IPS-NIHi7 (cell line): Measurements from ENCODE around the gene ARAP1.
A peak's percentile ranks its signal among the peaks of the same experiment; 100 is the strongest.

Experiments
- DNase-seq: peaks from one replicate; pipeline ENCODE4 v3.0.0; 2012; ENCODE audit warnings: mixed read lengths; ENCODE audit errors: extremely low spot score

ARAP1 gene

DNA sequence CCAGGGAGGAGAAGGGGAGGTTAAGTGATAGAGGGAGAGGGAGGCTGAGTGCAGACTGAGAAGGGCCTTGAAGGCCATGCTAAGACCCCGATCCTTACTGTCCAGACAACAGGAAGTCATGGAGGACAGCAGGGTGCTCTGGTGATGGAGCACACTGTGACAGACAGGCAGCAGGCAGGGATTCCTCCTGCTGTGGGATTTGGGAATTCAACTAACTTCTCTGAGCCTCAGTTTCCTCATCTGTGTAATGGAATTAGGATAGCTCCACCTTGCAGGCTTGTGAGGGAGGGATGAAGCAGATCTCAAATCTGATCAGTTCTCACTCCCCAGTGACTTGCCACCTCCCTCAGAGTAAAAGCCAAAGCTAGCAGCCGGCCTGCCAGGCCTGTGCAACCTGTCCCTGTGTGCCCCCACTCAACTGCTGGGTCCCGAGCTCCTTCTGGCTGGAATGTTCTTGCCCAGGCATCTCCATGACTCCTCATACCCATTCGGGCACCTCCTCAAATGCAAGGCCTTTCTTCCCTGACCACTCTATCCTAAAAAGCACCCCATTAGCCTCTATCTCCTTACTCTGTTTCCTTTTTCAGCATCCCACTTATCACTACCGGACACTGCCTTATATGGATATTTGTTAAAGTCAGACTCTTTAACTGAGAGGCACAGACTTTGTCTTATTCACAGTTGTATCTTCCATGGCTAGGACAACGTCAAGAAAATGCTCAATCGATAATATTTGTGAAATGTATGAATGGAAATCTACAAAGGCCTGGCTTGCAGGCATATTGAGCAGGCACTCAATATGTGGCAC, 9.5 kb downstream of the ARAP1 start:
- DNase-seq: no peak

DNA sequence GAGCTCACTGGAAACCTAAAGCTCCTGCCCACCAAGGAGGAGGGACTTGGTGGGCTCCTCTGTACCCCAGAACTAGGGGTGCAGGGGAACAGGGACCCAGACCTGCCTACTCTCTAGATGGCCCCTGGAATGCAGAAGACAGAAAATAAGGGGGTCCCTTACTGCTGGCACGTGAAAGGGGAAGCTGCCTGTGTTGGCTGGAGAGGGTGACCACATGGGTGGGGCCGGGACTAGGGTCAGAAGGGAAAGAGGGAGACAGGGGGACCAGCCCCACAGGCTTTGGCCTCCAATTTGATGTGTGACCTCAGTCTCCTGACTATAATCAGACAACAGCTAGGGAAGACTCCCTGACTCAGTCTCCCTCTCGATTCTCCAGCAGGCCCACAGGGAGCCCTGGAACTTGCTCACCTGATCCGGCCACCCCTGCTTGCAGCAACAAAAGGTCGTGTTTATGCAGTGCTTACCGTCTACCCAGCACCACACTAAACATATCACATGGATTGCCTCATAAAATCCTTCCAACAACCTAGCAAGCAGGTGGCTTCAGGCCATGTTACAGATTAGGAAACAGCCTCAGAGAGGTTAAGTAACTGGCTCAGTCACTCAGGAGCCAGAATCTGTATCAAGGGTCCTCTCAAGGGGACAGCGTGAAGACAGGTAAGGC, 10.2 kb downstream of the ARAP1 start:
- no peak for DNase-seq

DNA sequence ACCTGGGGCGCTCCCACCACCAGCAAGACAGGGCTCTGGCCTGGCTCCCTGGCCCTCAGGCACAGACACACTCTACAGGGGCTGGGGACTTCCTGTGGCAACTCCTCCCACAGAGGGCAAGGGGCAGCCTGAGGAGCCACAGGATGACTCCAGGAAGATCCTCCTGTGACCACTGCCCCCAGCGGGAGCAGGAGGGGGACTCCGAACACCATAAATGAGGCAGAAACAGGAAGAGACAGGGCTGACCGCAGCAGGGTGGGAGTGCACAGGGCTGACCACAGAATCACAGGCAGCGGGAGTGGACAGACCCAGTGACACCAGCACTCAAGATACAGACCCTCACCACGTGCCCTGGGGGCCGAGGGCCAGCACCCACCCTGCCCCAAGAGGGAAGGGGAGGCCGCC, 10.8 kb downstream of the ARAP1 start:
- peak; percentile 76 for DNase-seq

DNA sequence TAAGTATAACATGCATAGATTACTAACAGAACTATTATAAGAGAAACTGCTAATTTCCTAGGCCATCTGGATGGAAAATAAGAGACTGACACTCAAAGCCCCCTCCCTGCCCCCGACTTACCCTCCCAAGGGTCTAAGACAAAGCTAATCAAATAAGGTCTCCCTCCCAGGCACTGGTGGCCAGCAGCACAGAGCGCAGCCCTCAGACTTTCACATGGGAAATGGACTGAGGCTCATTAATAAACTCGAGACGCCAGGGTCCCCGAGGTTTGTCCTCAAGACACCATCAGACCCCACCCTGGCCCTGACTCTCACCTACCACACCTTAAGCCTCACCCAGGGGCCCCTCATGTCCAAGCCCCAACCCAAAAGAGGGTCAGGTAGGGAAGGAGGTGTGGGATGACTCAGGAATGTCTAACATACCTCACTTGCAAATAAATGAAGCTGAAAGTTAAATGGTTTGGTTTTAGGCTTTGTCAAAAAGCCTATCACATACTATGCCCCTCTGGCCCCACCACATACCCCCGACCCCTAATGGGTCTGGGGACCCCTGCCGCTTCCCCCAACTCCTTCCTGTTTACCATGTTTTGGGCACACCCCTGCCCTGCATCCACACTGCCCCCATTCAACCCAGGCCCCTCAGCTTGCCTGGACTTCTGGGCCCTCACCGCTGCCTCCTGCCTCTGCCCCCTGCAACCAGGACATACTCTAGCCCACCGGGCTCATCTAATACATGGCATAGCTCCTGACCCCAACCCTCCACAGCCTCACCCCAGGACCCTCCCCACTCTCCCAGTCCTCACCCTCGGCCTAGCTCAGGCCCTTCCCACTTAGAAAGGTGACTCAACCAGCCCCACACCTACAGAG, 11.4 kb downstream of the ARAP1 start:
- DNase-seq: no peak

DNA sequence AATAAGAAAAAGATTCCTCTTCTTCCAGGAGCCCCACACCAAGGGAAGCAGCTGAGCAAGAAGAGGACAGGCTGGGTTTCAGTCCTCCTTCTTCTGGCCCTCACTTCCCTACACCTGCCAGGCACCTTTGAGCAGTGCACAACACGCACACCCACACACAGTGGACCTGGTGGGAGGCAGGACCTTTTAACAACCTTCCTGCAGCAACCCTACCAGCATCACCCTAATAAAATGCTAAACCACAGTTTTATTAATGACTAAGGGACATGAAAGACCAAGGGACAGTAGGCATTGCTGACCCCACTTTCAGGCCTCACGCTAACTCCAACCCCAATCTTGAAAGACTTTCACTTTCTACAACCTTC, 12.2 kb downstream of the ARAP1 start:
- DNase-seq: no peak

DNA sequence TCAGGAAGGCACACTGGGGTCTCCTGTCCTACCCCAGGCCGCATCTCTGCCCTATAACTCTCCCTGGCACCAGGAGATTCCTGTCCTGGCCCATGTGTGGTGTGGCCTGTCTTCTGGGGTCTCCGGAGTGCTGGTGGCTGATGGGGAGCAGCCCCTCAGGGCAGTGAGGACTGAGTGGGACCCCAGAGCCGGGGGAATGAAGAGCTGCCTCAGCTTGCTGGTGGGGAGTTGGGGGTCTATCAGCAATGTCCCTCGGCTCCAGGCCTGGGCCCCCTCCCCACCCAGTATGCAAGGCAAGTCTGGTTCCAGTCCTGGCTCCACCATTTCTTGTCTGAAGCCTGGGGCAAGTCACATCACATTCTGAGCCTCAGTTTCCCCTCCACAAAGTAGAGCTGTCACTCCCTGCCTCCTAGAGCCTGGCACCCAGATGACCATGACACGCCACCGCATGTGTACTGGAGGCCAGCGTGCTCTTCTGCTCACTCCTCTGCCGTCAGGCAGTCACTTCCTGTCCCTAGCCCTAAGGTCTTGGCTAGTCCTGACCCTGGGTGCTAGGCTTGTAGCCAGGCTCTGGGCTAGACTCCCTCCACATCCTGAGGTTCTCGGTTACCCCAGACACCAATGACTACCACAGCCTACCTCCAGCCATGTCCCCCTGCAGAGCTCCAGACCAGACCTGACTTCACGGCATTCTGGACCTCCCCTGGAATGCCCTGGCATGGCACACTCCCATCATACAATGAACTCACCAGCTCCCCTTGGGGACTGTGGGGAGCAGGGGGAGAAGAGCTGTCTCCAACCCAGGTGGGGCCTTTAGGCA, 12.8 kb downstream of the ARAP1 start:
- DNase-seq: no peak

DNA sequence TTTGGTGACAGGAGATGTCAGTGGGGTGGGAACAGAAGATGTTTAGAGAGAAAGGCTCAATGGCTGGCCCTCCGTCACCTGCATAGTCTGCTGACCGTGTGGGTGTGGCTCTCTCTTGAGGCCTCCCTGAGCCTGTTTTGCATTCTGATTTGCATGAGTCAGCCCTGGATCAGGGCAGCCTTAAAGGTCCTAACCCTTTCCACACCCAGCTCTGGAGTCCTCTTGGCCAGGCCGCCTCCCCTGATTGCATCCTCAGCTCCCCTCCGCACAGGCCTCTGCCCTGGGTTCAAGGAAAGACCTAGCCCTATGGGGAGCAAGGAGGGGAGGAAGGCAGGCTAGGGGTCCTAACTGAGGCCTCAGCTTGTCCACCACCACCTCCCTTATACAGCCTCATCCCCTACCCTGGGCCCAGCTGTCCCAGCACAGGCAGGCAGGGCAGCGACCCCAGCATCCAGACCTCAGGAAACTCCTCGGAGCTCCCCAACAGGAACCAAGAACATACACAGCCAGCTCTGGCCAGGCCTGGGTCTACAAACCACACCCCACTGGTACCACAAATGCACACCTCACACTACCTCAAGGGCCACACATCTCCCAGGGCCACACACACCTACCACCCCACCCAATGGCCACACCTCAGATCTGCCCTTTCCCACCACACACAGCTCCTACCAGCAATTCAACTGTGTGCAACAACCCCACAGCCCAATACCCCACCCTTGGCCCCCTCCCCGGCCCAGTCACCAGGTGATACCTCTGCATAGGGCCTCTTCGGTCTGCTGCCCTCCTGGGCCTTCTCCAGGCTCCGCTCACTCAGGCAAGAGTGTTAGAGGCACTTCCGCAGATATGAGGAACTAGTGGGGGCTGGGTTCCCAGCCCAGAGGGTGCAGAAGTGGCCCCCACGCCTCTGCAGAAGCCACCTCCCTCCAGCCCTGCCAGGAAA, 13.7 kb downstream of the ARAP1 start:
- peak; percentile 29 for DNase-seq

DNA sequence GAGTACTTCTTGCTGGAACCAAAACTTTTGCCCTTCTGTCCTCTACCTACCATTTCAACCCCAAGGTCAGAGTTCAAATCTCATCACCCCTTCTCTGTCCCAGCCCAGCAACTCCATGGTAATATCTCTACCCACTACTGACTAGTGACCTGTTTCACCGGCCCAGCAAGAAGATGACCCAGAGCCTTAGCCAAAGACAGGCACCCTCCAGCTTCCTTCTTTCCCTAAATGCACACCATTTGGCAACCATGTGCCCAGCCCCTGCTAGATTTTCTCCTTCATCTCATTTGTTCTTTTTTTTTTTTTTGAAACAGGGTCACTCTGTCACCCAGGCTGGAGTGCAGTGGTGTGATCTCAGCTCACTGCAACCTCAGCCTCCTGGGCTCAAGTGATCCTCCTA, 14.9 kb downstream of the ARAP1 start:
- no peak for DNase-seq

DNA sequence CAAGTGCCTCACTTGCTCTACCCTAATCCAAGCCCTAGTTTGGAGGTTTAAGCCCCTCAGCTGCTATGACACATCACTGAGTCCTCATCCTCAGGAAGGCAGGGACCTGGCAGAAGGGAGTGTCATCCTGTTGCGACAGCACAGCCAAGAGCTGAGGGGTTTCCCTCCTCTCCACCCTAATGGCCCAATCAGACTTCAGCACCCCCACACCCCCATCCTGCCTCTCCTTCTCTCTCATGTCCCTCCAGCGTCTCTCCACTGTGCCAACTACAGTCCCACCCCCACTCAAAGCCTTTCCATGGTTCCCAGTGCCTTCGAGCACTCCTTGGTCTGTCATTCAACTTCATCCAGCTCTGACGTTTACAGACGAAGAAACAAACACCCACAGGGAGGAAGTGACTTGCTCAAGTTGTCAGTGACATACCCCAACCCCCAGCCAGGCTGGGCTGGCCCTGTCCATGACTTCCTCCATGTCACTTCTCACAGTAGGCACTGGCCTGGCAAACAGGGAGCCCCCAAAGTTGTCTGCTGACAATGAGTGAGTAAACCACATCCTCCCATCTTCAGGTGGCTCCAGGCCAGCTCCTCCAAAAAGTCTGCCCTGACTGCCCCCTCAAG, 15.6 kb downstream of the ARAP1 start:
- no peak for DNase-seq

DNA sequence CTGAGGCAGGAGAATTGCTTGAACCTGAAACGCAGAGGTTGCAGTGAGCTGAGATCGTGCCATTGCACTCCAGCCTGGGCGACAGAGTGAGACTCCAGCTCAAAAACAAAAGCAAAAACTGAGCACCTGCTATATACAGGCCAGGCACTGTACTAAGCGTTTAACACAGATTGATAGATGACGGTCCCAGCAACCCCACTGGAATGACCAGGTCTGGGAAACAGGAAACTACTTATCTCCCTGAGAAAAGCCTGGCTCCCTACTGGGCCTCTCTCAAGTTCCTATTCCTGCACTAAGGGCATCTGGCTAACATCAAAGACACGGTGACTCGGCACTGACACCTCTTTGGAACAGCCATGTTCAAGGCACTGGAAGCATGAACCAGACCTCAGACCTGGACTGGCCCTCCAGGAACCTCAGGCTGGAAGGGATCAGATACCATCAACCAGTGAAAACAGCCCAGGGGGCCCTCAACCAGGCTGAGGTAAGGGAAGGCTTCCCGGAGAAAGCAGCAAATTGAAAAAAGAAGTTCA, 16.6 kb downstream of the ARAP1 start:
- DNase-seq: peak; percentile 73

DNA sequence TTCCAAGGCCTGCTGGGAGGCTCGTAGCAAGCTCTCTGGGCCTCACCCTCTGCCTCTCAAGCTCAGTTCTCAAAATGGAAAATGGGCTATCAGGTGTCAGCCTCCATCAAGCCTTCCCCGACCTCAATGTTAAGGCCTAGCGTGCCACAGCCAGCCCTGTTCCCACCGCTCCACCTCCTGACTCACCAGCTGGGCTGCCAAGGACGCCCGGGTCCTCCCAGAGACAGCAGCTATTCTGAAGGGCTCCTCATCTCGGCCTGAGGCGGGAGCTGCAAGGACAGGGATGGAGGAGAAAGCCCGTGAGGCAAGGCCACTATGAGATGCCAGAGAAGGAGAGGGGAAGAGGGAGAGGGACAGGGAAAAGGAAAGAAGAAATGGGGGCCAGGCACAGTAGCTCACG, 19.9 kb downstream of the ARAP1 start:
- no peak for DNase-seq

DNA sequence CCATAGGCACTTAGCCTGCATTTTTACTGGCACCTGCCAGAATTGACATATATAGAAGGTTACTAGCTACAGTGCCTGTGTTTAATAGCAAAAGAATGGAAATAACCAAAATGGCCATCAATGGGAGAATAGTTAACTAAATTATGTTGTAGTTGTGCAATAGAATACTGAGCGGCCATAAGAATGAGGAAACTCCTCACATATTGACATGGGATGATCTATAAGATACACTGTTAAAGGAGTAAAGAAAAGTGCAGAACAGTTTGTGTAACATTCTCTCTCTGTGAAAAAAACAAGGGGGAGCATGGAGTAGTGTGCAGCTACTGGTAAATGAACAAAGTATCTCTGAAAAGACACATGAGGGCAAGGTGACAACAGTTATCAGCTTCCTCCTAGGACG, 21.5 kb downstream of the ARAP1 start:
- DNase-seq: no peak

DNA sequence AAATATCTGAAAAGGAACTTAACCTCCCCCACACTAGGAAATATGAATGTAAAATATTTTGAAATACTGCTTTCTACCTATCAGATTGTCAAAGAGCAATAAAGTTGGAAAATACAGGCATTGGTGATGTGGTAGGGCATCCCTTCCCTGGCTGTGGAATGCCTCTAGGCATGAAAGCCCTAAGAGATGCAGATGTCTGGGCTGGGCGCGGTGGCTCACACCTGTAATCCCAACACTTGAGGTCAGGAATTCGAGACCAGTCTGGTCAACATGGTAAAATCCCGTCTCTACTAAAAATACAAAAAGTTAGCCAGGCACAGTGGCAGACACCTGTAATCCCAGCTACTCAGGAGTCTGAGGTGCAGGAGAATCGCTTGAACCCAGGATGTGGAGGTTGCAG, 22.0 kb downstream of the ARAP1 start:
- DNase-seq: no peak

DNA sequence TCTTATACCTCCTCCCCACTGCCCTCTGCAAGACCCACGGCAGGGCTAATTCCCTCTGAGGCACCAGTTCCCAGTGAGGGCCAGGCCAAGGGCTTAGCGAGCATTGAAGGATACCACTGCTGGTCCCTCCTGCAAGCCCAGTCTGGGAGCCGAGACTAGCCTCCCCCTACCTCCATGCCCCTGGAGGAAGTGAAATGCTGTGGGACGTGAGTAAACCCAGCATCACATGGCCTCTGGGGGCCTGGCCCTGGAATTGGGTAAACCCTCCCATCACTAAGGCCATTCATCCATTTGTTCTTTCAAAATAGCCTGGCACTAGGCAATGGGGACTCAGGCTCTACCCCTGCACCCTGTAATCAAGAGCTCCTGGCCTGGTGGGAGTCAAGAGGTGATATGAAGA, 24.7 kb downstream of the ARAP1 start:
- DNase-seq: no peak

DNA sequence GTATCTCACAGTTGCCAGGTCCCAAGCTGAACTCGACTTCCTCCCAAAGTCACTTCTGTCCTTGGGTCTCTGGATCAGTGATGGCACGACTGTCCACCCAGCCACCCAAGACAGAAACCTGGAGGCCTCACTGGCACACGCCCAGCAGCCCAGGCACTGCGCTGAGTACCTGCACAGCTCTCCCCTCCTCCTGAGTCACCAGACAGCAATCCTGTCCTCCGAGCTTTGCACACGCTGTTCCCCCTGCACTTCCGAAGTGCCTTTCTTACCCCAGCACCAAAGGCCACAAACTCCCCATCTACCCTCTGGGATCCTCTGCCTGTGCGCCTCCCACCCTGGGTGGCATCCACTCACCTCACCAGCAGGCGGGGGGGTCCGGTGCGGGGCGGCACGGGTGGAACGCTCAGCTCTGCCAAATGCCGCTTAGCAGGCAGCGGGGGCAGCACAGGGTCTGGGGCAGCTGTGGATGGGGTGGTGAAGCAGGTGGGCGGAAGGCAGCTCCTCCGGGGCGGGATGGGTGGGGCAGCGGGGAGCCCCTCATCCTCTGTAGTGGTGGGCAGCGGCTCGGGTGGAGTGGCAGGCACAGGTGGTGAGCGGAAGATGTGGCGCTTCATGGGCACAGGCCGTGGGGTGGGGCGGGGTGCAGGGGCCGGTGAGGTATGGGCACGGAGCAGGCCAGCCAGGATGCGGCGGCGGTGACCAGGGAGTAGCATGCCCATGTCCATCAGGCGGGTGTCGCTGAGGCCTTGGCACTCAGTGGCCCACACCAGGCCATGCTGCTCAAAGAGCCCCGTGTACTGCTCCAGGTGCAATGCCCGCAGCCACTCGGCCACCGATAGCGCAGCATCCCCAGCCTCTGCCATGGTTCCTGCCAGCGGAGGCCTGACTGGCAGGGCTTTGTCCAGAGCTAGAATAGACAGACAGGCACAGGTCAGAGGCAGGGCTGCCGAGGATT, 25.7 kb downstream of the ARAP1 start:
- DNase-seq: no peak

DNA sequence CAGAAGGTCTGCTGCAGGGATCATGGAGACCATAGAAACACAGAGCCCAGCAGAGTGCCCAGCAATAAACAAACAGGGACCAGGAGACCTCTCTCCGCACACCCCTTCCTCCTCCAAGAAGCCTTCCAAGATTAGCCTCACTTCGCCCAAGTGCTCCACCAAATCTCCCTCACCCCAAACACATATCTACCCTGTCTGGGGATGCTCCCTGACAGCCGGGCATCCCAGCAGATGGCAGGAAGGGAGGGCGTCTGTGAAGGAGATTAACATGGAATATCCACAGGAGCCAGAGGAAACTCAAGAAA, 26.5 kb downstream of the ARAP1 start:
- DNase-seq: no peak

DNA sequence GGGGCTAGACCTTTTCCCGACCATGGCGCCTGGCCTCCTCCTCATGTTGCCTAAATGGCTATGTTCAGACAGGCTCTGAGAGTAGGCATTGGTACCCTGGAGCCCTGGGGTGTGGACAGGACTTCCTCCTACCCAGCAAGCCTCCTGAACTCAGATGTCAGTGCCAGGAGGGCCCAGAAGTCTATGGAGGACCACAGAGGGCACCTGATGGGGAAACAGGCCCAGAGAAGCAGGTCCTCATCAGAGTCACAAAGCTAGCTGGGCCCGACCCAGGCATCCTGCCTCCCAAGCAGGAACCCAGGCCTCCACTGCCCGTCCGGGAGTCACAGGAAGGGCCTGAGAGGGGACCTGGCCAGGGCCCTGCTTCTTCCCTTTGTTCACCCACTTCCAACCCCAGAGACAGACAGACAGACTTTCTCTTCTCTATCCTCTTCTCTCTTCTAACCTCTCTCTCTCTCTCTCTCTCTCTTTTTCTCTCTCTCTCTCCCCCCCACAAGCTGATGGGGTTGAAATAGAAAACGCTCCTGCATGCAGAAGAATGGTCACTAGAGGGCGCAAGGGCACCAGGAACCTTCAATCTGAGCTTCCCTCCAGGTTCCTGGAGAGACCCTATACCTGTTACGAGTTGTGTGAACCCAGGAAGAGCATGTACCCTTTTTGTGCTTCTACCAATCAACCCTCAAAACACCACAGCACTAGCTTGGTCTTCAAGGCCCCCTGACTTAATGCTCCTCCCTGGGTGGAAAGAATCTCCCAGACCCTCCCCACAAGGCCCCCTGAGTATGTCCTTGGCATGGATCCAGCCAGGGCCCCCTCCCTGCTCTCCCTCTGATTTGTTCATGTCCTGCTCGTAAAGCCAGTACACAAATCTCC, 27.1 kb downstream of the ARAP1 start:
- peak; percentile 83 for DNase-seq

DNA sequence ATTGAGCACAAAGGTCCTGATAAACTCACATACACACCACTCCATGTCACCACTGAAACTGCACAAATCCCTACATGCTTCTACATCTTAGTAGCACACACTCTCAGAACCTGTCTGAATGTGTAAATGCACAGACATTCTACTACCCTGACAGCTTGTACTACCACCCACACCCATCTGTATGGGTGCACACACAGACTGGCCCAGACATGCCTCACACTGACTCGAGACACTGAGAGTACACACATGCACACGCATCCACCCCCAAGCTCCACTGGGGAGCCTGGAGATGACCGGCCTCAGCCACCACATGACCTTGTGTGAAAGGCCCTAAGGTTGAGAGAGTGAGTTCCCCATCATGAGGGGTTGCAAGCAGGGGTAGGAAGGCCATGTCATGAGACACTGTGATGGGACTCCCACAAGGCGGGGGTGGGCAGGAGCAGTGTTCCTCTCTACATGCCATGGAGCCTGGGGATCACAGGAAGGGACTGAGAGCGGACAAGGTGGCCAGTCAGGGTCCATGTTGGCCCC, 28.1 kb downstream of the ARAP1 start:
- no peak for DNase-seq
